ENCODE results near the gene BCAS1. TPM values are rescaled to one million over a fixed set of nuclear protein-coding genes. Genes with fewer than 3 reads are reported as not detected.

Gene BCAS1
- total RNA-seq, 1 donor from 2014 or later: 2.8 TPM

DNA sequence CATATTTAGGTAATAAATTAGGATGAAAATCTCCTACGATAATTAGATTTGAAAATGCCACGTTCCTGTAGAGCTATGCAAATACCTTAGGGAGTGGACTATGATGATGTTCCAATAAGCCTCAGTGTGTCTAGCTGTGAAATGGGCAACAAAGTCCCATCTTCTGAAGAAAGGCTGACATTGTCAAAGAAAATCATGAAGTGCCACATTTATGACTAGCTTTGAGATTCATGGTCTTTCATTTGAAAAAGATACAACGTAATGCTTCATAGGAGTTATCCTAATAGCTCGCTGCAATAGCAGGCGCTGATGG, 23.8 kb upstream of the BCAS1 start:
- H3K4me1 ChIP-seq: no peaks in the 10 kb centered on the region
- peaks cover 4% of the 10 kb centered on the region for H3K27me3 ChIP-seq (ENCODE audit: low read depth)
- H3K27ac ChIP-seq: no peak overlapping the region
- DNase-seq: no peak
- ATAC-seq: no peak
- H3K9me3 ChIP-seq: no peaks in the 10 kb centered on the region
- intact Hi-C loops (cut with DNase I): no loop called here
- H3K4me3 ChIP-seq: no peak overlapping the region
- TF ChIP-seq, protein P1, sequence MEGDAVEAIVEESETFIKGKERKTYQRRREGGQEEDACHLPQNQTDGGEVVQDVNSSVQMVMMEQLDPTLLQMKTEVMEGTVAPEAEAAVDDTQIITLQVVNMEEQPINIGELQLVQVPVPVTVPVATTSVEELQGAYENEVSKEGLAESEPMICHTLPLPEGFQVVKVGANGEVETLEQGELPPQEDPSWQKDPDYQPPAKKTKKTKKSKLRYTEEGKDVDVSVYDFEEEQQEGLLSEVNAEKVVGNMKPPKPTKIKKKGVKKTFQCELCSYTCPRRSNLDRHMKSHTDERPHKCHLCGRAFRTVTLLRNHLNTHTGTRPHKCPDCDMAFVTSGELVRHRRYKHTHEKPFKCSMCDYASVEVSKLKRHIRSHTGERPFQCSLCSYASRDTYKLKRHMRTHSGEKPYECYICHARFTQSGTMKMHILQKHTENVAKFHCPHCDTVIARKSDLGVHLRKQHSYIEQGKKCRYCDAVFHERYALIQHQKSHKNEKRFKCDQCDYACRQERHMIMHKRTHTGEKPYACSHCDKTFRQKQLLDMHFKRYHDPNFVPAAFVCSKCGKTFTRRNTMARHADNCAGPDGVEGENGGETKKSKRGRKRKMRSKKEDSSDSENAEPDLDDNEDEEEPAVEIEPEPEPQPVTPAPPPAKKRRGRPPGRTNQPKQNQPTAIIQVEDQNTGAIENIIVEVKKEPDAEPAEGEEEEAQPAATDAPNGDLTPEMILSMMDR (IDR thresholded peaks at IDR 0.05): no peak
- no peaks in the 10 kb centered on the region for H3K36me3 ChIP-seq

DNA sequence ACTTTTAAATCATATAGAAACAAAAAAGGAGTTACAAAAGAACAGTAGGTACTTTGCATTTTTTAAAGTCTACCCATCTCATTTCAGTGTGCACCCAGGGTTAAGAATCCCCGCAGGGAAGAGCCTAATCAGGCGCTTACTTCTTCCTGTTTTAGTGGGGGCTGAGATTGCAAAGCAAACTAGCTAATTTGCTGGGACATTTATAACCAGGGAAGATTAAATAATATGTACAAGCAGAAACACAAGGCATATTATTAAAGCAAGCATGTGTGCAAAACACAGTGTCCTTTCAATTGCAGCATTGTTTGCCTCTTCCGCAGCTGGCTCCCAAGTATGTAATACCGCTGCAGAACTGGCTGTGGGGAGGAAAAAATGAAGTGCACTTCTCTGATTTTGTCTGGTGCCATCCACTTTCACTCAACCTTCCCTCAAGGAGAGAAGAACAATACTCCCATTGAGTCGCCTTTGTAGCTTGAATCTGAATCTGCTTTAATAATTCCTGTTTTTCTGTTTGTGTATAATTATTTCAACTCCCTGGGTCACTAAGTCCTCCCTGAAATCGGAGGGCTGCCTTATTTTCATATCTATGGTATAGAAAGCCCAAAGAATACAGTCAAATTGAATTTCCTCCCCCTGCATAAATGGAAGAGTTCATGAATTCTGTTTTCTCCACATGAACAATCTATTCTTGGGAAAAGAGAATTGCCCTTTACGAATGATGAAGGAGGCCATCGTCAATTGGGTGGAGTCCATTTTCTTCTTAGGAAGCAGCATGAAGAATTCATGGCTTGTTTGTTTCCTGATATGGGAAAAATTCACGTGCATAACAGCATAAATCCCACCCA, 23.3 kb upstream of the BCAS1 start:
- Histone ChIP-seq H3K36me3 (no peaks in the 10 kb centered on the region), H3K4me3 (no peak overlapping the region), H3K4me1 (no peaks in the 10 kb centered on the region), H3K27ac (no peak overlapping the region), H3K27me3 (ENCODE audit: low read depth) (peaks cover 4% of the 10 kb centered on the region), H3K9me3 (no peaks in the 10 kb centered on the region)
- TF ChIP-seq, protein P1 (IDR thresholded peaks at IDR 0.05): no peak
- no peak for ATAC-seq
- no peak for DNase-seq
- intact Hi-C loops (cut with DNase I): no loop called here

DNA sequence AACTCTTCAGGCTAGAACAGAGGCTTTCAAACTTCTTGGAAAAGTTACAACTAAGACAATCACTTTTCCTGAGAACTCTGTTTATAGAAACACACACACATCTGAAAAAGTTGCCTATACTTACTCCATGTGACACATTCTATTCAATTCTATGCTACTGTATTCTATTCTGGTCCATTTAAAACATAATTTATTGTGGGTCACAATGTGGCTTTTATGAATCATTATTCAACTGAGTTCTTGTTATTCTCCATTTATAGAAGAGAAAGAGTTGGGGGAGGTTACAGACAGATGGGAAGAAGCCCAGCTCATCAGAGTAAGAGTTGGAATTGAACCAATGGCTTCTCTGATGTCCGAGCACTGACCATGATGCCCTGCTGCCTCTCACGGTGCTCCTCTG, 21.6 kb upstream of the BCAS1 start:
- peaks cover 4% of the 10 kb centered on the region for H3K27me3 ChIP-seq (ENCODE audit: low read depth)
- no peaks in the 10 kb centered on the region for H3K9me3 ChIP-seq
- H3K27ac ChIP-seq: no peak overlapping the region
- H3K4me3 ChIP-seq: no peak overlapping the region
- H3K4me1 ChIP-seq: no peaks in the 10 kb centered on the region
- no peak for ATAC-seq
- TF ChIP-seq, protein P1 (IDR thresholded peaks at IDR 0.05): no peak
- intact Hi-C loops (cut with DNase I): no loop called here
- no peak for DNase-seq
- H3K36me3 ChIP-seq: no peaks in the 10 kb centered on the region

DNA sequence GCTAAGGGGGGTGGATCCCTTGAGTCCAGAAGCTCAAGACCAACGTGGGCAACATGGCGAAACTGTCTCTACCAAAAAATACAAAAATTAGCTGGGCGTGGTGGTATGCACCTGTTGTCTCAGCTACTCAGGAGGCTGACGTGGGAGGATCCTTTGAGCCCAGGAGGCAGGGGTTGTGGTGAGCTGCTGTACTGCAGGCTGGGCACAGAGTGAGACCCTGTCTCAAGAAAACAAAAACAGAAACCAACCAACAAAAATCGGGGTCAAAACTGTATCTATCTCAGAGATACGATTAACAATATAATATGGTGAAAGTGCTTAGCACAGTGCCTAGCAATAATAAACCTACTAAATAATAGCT, 20.7 kb upstream of the BCAS1 start:
- H3K27me3 ChIP-seq (ENCODE audit: low read depth): peaks cover 4% of the 10 kb centered on the region
- H3K36me3 ChIP-seq: no peaks in the 10 kb centered on the region
- H3K27ac ChIP-seq: no peak overlapping the region
- H3K9me3 ChIP-seq: no peaks in the 10 kb centered on the region
- ATAC-seq (no peak), DNase-seq (no peak)
- no peak overlapping the region for H3K4me3 ChIP-seq
- H3K4me1 ChIP-seq: no peaks in the 10 kb centered on the region
- TF ChIP-seq, protein P1 (IDR thresholded peaks at IDR 0.05): no peak
- intact Hi-C loops (cut with DNase I): no loop called here

DNA sequence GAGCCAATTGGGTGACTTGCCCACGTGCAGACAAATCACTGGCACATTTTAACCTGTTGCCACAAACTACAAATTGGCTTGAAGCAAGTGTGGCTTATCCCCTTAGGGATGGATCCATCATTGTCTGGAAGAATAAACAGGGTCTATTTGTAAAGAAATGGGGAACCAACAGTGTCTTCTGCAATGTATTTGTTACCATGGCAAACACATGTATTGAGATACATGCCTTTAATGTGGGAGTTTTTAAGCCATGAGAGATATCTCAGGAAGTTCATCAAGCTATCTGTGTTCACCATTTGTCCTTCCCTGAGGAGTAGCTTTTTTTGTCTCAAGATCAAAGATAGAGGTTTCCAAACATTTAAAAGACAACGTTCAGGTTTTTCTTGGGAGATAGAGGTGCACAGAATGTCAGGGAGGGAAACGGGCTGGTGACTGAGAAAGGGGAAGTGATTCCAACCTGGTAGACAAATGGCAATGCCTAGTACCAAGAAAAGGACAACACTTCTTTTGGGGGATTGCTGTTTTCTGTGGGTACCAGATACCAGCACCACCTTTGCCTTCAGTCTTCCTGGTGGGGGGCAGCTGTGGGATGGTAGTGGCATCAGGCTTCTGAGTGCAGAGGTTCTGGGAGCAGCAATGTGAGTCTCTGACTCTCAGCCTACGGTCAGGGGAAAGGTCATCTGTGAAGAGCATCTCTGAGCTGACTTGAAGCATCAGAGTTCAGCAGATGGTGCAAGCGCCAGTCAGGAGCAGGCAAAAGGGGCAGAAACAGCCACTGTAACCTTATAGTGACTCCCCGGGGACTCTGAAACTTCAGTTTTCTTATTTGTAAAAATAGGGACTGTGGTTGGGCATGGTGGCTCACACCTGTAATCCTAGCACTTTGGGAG, 20.1 kb upstream of the BCAS1 start:
- H3K4me3 ChIP-seq: no peak overlapping the region
- no peak for DNase-seq
- TF ChIP-seq, protein P1 (IDR thresholded peaks at IDR 0.05): no peak
- no peaks in the 10 kb centered on the region for H3K4me1 ChIP-seq
- intact Hi-C loops (cut with DNase I): no loop called here
- H3K9me3 ChIP-seq: no peaks in the 10 kb centered on the region
- H3K36me3 ChIP-seq: no peaks in the 10 kb centered on the region
- H3K27me3 ChIP-seq (ENCODE audit: low read depth): peaks cover 4% of the 10 kb centered on the region
- ATAC-seq: no peak
- H3K27ac ChIP-seq: no peak overlapping the region
